NCI-H526 treated with DMSO at 0.1 percent for 48 hours (cell line): ENCODE results near the gene AP5S1.

Source experiments
- DNase-seq: peaks from one replicate; lab custom pipeline; 2025; lab: John Stamatoyannopoulos, UW

The AP5S1 gene

GRCh38 chr20:3794168-3794567 lies 26.2 kb upstream of the AP5S1 start:
- peak; percentile 28 for DNase-seq

DNA sequence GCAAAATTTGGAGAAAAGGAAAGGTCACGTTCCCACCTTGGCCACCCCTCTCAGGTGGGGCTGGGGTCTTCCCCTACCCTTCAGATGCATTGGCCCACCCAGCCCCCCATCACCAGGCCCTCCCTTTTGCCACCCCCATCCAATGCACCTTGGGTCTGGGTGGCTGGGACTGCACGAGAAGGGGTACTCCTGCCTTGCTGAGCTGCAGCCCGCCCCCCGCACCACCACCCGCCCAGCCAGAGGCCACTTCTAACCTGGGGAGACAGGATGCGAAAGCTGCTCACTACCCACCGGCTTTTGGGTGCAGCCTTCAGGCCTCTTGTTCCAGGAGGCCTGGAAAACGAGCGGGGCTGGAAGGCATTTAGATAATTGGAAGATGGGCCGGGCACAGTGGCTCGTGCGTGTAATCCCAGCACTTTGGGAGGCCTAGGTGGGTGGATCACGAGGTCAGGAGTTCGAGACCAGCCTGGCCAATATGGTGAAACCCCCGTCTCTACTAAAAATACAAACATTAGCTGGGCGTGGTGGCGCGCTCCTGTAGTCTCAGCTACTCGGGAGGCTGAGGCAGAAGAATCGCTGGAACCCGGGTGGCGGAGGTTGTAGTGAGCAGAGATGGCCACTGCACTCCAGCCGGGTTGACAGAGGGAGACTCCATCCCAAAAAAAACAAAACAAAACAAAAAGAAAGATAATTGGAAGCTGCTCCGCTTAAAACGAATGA lies 25.5 kb upstream of the AP5S1 start:
- DNase-seq = no peak

DNA sequence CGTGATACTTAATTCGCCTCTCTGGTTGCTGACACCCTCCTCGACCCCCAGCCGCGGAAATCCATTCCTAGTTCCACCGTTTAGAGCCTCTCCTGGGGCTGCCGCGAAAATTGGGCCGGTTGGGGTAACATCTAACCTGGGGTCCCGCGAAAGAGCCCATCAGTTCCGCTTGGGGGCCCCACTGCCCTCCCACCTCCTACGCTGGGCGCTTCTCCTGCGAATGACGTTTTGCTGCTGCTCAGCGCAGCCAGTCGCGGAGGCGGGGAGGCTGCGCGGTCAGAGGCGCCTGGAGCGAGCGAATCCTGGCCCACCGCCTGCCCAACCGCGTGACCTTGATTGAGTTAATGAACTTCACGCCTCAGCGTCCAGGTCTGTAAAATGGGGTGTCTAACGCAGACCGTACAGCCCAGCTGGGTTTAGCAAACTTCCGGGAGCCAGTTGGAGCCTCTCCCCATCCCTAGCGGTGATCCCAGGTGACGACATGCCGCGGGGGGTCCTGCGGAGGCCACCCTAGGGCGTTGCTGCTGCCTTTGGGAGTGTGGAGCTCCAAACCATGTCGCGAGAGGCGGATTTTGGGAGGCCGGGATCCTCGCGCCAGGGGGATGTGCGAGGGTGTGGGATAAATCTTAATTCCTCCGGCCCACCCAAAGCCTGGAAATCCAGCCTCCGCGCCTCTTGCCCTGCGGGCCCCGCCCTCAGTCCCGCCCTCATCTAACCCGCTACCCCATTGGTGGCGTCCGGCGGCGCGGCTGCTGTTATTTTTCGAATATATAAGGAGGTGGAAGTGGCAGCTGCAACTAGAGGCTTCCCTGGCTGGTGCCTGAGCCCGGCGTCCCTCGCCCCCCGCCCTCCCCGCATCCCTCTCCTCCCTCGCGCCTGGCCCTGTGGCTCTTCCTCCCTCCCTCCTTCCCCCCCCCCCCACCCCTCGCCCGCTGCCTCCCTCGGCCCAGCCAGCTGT lies 24.6 kb upstream of the AP5S1 start, which contains the start of gene CDC25B:
TSS of gene CDC25B (plus strand) at position 800 of the 958 bp plus-strand sequence. CDS start 222 bp downstream, outside the sequence.
- DNase-seq = peak; percentile 95

GRCh38 chr20:3796477-3797225 lies 23.7 kb upstream of the AP5S1 start:
- no peak for DNase-seq

- DNase-seq = no peak
Measured at GRCh38 chr20:3797226-3797545, 23.2 kb upstream of the AP5S1 start.

- peak; percentile 74 for DNase-seq
Measured at GRCh38 chr20:3797592-3798372, 22.6 kb upstream of the AP5S1 start.

DNA sequence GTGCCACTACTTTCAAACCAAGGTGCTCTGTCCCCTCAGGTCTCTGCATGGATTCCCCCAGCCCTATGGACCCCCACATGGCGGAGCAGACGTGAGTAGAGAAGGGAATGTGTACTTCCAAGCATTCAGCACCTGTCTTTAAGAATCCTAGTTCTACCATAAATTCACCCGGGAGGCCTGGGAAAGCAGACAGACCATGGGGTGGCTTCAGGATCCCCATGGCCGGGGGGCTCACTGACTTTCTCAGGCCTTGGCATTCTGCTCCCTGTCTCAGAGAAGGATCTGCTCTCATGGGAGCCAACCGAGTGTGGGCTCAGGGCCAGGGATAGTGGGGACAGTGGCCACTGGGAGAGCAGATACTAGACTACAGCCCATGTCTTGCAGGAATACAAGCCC lies 22.0 kb upstream of the AP5S1 start:
- no peak for DNase-seq

GRCh38 chr20:3798908-3799248 lies 21.5 kb upstream of the AP5S1 start:
- no peak for DNase-seq

- DNase-seq = peak; percentile 77
Measured at GRCh38 chr20:3800256-3800877, 20.0 kb upstream of the AP5S1 start.

DNA sequence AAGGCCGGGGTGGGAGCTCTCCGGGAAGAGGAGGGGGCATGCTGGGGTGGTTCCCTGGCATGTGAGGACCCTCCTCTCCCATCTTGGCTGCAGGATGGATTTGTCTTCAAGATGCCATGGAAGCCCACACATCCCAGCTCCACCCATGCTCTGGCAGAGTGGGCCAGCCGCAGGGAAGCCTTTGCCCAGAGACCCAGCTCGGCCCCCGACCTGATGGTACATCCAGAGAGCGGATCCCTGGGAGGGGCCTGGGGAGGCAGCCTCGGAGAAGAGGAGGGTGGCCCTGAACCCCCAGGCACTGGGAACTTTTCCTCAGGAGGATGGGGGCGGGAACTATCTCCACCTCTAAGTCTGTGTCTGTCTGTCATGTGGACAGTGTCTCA lies 19.5 kb upstream of the AP5S1 start:
- DNase-seq = no peak

- DNase-seq = no peak
Measured at GRCh38 chr20:3801299-3801698, 19.0 kb upstream of the AP5S1 start.

GRCh38 chr20:3801846-3802245 lies 18.5 kb upstream of the AP5S1 start:
- no peak for DNase-seq

GRCh38 chr20:3802524-3803239 lies 17.7 kb upstream of the AP5S1 start:
- DNase-seq = no peak

- DNase-seq = no peak
Measured at GRCh38 chr20:3803289-3803688, 17.1 kb upstream of the AP5S1 start.

GRCh38 chr20:3803854-3804253 lies 16.5 kb upstream of the AP5S1 start:
- no peak for DNase-seq

GRCh38 chr20:3804254-3804751 lies 16.0 kb upstream of the AP5S1 start:
- DNase-seq = no peak

DNA sequence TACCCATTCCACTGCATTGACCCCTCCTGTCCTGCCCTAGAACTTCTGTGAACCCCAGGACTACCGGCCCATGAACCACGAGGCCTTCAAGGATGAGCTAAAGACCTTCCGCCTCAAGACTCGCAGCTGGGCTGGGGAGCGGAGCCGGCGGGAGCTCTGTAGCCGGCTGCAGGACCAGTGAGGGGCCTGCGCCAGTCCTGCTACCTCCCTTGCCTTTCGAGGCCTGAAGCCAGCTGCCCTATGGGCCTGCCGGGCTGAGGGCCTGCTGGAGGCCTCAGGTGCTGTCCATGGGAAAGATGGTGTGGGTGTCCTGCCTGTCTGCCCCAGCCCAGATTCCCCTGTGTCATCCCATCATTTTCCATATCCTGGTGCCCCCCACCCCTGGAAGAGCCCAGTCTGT lies 15.6 kb upstream of the AP5S1 start:
- no peak for DNase-seq

- DNase-seq = no peak
Measured at GRCh38 chr20:3808544-3808943, 11.8 kb upstream of the AP5S1 start.

- no peak for DNase-seq
Measured at GRCh38 chr20:3811467-3812258, 8.7 kb upstream of the AP5S1 start.

DNA sequence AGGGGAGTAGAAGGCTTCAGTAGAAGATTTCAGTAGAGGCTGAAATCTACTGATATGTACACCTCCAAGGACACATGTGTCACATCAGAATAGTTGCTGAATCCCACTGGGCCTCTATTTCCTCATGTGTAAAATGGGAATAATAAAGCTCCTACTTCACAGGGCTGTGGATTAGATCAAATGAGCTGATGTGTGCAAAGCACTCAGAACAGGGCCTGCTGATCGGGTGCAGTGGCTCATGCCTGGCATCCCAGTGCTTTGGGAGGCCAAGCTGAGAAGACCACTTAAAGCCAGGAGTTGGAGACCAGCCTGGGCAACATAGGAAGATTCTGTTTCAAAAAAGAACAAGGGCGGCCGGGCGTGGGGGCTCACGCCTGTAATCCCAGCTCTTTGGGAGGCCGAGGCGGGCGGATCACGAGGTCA lies 8.1 kb upstream of the AP5S1 start:
- DNase-seq = no peak
